Stimulated activated CD4-positive, alpha-beta T cell treated with anti-CD3 and anti-CD28 coated beads, Interleukin-15, amount 100 ng/mL, for 1 hour (primary cell): Measurements from ENCODE around the gene NID1.

ENCODE experiments used
- DNase-seq, 2 donors: peaks; one replicate each; pipeline ENCODE4 v3.0.0-alpha.2; 2020; ENCODE audit warnings: low read depth in 1 of 2, low spot score in 1 of 2

The NID1 gene, protein sequence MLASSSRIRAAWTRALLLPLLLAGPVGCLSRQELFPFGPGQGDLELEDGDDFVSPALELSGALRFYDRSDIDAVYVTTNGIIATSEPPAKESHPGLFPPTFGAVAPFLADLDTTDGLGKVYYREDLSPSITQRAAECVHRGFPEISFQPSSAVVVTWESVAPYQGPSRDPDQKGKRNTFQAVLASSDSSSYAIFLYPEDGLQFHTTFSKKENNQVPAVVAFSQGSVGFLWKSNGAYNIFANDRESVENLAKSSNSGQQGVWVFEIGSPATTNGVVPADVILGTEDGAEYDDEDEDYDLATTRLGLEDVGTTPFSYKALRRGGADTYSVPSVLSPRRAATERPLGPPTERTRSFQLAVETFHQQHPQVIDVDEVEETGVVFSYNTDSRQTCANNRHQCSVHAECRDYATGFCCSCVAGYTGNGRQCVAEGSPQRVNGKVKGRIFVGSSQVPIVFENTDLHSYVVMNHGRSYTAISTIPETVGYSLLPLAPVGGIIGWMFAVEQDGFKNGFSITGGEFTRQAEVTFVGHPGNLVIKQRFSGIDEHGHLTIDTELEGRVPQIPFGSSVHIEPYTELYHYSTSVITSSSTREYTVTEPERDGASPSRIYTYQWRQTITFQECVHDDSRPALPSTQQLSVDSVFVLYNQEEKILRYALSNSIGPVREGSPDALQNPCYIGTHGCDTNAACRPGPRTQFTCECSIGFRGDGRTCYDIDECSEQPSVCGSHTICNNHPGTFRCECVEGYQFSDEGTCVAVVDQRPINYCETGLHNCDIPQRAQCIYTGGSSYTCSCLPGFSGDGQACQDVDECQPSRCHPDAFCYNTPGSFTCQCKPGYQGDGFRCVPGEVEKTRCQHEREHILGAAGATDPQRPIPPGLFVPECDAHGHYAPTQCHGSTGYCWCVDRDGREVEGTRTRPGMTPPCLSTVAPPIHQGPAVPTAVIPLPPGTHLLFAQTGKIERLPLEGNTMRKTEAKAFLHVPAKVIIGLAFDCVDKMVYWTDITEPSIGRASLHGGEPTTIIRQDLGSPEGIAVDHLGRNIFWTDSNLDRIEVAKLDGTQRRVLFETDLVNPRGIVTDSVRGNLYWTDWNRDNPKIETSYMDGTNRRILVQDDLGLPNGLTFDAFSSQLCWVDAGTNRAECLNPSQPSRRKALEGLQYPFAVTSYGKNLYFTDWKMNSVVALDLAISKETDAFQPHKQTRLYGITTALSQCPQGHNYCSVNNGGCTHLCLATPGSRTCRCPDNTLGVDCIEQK

GRCh38 chr1:236064674-236065508, at the start of gene NID1:
NID1 (minus strand) TSS chr1:236065090; CDS start chr1:236065079, 11 bp downstream.
- DNase-seq = no peak

DNA sequence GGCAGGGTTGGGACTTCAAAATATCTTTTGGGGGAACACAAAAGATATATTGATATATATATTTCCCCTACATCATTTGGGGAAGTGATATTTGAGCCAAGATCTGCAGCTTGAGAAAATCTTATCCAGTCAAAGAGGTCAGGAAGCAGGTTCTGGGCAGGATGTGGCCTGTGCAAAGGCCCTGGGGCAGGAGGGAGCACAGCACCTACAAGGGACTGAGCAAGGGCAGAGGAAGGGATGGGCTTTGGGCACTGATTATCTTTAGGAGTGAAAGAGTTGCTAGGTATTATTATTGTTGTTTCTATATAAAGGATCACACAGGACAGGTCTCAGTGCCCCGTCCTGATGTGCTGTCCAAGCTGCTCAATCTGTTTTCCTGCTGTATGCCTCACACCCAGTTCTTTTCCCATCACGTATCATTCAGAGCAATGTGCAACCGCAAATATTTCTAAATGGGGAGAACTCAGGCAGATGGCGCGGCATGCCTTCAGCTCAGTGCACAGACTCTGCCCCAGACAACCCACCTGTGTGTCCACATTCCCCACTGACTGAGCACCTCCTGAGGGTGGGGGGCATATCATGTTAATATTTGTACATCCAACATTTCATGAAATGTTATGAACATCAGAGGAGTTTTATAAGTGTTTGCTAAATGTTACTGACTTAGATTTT, 49.3 kb upstream of the NID1 start:
- DNase-seq = no peak

GRCh38 chr1:236113324-236114032, 48.6 kb upstream of the NID1 start:
- no peak for DNase-seq

GRCh38 chr1:236112332-236112627, 47.4 kb upstream of the NID1 start:
- DNase-seq = no peak

DNA sequence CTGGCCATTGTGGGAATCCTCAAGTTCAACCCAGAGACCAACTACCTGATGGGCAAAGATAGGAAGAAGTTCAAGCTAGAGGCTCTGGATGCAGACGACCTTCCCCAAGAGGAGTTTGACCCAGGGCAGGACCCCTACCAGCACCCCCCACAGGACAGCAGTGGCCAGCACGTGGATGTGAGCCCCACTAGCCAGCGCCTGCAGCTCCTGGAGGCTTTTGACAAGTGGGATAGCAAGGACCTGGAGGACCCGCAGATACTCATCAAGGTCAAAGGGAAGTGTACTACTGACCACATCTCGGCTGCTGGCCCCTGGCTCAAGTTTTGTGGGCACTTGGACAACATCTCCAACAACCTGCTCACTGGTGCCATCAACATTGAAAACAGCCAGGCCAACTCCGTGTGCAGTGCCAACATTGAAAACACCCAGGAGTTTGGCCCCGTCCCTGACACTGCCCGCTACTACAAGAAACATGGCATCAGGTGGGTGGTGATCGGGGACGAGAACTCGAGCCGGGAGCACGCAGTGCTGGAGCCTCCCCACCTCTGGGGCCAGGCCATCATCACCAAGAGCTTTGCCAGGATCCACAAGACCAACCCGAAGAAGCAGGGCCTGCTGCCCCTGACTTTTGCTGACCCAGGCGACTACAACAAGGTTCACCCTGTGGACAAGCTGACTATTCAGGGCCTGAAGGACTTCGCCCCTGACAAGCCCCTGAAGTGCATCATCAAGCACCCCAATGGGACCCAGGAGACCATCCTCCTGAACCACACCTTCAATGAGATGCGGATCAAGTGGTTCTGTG, 46.8 kb upstream of the NID1 start:
- DNase-seq = no peak

DNA sequence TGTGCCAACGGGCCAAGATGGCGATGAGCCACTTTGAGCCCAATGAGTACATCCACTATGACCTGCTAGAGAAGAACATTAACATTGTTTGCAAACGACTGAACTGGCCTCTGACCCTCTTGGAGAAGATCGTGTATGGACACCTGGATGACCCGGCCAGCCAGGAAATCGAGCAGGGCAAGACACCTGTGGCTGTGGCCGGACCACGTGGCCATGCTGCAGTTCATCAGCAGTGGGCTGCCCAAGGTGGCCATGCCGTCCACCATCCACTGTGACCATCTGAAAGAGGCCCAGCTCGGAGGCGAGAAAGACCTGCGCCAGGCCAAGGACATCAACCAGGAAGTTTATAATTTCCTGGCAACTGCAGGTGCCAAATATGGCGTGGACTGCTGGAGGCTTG, 45.2 kb upstream of the NID1 start:
- DNase-seq = no peak

GRCh38 chr1:236108027-236108648, 43.2 kb upstream of the NID1 start:
- no peak for DNase-seq

GRCh38 chr1:236107121-236107907, 42.4 kb upstream of the NID1 start:
- no peak for DNase-seq

GRCh38 chr1:236103646-236104218, 38.8 kb upstream of the NID1 start:
- DNase-seq = peak in 1 of 2 donors; percentile 11

DNA sequence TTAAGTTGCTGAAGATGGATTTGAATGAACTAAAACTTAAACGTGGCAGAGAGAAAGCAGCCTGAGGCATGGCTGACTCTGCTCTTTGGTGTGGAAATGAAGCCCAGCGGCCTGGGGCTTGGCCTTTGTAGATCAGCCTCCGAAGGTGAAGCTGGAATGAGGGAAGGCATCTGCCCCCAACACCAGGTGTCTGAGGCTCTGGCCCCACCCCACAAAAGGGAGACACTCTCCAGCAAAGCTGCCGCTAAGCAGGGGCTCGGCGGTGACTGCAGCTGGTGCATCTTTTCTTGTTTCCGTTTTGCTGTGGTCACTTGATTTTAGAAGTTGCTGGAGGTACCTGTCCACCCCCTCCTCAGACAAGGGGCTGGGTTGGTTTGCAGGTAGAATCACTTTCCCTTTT, 38.2 kb upstream of the NID1 start:
- DNase-seq = no peak

- no peak for DNase-seq
Observed at GRCh38 chr1:236102611-236103010, 37.7 kb upstream of the NID1 start.

- no peak for DNase-seq
Observed at GRCh38 chr1:236101233-236102200, 36.6 kb upstream of the NID1 start.

- no peak for DNase-seq
Observed at GRCh38 chr1:236100799-236101198, 35.9 kb upstream of the NID1 start.

DNA sequence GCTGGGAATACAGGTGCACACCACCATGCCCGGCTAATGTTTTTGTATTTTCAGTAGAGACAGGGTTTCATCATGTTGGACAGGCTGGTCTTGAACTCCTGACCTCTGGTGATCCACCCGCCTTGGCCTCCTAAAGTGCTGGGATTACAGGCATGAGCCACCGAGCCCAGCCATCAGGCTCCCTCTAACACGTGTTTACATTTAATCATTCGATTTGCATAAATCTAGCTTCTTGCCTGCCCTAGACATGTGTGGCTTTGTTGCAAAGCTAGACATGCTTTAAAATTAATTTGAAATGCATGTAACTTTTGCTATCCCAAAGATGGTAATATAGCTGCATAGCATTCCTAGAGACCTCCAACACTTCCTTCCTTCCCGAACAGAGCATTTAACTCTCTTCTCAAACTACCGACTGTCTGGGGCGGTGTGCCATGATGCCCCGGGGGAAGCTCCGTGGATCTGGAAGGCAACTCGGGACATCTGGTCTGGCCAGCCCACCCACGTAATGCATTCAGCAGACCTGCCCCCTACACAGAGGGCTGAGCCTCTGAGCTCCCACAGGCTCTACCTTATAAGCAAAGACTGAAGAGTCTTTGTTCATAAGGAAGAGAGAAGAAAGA, 34.6 kb upstream of the NID1 start:
- no peak for DNase-seq

- DNase-seq = no peak
Observed at GRCh38 chr1:236098267-236098666, 33.4 kb upstream of the NID1 start.
